ENCODE results near the gene HCCS.
"Not testable (repeated sequence)": the region's sequence is repeated elsewhere in the genome, so short reads cannot be mapped to it uniquely, and the experiment has no call there.

The HCCS gene

DNA sequence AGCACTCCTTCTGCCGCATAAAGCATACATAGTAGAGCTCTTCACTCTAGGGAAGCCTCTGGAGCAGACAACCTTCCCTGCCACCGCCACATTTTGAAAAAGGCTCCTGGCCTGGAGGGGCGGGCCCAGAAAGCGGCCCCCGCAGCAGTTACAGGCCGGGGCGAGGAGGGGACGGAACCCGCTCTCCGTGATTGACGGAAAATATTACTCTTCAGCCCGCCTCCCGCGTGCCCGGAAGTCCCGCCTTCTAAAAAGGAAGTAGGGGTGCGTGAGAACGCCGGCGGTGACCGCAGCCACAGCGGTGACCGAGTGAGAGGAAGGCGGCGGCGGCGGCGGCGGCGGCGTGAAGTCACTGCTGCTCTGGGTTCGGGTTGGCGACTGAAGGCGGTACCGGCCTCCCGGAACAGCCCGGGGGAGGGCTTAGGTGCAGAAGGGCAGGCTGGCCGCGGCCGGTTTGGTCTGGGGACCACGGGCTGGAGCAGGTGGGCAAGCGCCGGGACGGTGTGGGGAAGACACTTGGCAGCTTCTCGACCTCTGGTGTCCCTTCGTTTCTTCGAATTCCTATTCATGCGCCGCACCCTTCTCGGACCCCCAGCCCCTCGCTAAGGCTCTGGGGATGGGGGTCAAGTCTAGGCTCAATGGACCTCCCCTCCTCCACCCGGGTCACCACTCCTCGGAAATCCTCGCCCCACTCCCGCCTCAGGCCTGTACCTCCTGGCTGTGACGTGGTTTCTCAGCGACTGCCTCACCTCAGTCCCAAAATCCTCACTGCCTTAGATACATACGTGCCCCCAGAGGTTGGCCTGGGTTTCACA, at the start of gene HCCS:
Gene HCCS (plus strand): TSS at position 296 of the 815 bp plus-strand sequence. CDS start 729 bp downstream, outside the sequence.
- peak; percentile 89 for DNase-seq

DNA sequence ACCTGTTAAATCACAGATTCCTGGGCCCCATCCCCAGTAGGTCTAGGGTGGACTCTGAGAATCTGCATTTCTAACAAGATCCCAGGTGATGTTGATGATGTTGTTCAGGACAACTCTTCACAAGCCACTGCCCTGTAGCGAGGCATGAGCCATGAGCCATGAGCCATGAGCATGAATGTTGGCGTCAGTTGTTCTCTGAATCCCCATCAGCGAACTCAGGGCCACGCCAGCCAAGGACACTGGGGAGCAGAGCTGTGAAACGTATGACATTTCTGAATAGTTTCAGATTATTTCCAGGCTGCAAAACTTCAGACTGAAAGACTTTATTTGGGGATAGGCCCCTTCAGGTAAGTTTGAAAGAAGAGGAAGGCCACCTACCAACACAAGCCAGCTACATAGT, 46.9 kb upstream of the HCCS start:
- DNase-seq = no peak

DNA sequence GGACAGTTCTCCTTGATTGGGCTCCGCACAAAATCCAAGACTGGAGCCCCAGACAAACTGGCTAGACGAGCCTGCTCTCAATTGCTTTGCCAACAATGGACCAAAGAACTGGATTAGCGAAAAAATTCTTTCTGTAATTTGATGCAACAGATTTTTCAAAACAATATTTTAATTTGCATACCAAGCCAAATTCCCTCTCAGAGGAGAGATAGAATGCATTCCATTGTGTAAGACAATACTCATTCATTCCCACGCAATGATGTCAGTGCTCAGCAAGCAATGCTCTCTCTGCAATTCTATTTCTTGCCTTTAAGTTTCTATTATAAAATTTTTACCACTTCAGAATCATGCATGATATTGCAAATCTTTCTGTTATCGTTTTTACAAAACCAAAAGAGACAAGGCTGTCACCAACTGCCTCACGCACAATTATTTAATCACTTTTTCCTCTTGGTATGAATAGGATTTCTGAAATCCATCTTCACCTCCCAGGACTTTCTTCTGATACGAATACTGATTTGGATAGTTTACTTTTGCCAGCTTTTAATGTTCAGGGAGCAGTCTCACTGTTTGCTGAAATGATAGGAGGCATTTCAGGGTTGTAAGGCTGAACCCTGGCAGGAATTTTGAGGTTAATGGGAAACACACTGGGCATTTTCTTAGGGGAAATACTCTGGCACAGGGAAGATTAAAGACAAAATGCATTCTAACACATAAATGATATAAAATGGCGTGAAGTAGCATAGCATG, 46.1 kb upstream of the HCCS start:
- DNase-seq = no peak

DNA sequence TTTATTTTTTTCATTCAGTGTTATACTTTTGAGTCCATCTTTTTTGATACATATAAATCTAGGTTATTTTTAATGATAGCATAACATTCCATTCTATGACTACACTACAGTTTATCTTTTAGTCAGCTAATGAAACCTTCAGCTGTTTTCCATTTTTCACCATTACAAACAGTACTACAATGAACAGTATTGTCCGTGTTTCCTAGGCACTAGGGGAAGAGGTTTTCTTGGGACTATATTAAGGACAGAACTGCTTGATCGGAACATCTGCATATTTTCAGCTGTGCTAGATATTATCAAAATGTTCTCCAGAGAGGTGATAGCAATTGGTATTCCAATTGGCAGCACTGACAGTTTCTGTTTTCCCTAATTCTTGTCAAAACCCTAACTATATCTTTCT, 44.3 kb upstream of the HCCS start:
- no peak for DNase-seq

DNA sequence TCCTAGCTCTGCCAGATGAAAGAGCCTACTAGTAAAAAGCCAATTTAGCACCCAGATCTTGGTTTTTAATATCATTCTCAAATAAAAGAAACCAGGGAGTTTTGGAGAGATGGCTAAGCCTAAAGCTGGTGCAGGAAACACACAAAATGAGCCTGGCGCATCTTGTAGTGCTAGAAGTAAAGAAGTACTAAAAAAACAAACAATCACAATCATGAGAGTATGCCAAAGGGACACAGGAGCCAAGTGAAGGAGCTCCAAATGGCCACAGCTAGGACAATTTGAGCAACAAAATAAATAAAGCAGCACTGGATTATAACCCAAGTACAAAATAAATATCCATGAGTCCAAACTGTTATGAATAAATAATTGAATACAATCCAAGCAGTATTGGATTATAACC, 37.8 kb upstream of the HCCS start:
- no peak for DNase-seq

DNA sequence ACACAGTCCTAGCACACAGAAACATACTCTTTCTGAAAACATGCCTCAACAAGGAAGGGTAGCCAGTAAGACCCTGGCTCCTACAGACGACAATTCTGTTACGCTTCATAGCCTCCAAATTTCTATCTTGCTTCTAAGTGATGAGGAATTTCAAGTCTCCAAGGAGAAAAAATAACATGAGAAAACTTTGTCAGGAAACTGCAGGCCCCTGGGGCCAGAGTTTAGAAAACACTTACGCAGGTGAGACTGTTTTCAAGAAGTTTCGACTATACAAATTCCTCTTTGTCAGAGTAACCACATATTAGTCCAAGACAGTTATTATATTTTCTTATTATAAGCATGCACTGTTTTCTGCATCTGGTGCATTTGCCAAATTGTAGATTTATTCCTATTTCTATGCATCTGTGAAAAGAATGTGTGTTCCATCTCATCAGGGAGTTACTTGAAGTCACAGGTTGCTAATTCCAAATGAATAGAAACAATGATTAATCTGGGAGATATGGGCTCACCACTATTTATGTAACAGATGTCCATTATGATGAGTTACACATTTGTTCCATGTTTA, 30.3 kb upstream of the HCCS start:
- DNase-seq = no peak

DNA sequence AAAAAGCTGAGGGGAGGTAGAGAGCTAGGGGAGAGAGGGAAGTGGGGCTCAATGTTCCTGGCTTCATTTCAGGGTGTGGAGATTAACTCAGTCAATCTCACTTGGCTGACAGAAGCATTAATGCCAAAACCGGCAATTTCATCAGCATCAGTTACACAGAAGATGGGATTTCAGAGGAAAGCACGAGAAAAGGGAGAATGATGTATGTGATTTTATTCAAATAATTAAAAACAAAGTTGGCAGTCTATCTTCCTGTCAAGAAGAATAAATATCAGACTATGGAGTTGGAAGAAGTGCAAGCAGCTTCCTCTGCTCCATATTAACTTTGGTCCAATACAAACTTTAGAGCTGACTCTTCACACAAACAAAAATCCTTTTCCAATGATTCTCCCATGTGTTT, 29.6 kb upstream of the HCCS start:
- no peak for DNase-seq

DNA sequence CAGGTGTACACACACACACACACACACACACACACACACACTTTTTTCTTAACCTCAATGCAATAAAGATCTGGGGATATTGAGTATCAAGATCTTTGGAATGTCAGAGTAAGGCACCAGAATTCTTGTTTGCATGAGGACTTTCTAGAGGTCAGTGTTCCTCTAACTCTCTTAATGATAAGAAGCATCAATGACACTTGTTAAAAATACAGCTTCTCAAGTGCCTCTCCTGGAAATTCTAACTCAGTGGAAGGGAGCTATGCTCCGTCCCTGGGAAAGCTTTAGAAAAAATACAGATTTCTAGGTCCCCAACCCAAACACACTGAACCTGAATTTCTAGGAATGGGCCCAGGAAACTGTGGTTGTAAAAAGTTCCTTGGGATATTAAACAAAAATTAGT, 25.8 kb upstream of the HCCS start:
- DNase-seq = no peak

DNA sequence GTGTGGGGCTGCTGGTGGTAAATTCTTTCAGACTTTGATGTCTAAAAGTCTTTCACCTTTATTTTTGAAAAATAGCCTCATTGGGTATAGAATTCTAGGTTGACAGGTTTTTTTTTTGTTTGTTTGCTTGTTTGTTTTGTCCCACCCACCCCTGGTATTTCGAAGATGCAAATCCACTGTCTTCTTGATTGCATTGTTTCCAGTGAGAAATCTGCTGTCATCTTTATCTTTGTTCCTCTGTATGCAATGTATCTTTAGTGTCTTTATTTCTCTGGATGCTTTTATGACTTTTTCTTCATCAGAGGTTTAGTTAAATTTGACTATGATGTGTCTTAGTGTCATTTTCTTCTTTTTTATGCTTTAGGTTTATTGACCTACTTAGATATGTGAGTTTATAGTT, 21.3 kb upstream of the HCCS start:
- no peak for DNase-seq

DNA sequence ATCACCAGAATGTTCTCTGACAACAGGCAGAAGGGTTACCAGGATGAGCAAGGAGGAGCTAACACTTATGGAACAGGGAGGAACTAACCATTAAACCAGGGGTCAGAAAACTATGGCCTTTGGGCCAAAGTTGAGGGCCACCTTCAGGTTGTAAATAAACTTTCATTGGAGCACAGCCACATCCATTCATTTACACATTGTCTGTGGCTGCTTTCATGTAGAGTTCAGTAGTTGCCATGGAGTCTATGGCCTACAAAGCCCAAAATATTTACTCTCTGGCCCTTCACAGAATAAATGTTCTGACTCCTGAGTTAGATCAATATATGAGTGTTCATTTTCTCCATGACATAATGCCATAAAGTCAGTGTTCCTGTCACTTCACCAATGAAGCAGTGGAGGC, 13.2 kb upstream of the HCCS start:
- no peak for DNase-seq

DNA sequence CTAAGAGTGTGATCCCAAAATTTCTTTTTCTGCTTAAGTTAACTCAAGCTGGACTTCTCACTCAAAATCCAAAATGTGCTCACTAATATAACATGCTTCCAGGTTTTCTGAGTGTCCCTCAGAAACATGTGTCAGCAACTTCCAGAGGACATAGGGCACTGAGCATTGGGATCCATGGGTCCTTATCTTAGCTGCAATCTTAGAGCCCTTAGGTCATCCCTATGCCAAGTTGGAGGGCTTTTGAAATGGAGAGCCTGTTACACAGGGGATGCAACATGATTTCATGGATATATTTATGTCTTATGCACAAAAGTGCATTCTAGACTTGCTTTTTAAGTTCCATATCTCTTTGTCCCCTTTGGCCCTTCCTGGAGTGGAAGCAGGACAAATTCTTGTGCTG, 11.7 kb upstream of the HCCS start:
- no peak for DNase-seq

DNA sequence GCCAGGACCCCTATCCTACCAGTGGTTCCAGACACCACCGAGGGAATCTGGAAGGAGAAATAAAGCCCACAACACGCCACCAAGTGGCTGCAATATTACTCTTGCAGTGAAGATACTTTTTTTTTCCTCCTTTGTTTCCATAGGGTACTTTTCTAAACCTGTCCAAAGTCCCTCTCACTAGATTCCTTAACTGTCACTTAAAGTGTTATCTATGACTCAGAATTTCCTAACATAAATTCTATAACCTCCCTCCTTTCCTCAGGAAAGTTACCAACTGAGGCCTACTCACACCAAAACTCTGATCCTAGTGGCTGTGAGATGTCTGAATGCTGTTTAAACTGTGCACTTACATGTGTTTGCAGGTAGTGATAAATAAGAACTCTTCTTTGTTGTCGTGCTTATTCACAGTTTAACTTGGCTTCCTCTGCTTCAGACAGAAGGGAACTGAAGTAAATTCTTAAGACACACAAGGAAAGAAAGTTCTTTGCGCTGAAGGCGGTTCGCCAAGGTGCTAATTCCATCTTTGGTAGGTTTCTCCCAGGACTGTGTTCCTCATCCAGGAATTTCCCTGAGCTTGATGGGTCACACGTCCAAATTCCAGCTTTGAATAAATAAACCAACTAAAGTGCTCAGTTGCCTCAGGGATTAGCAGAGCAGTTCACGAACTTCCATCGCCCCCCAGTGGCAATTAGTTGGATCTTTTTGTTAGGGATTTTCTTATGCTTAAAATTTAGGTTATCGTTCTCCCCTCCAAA, 10.7 kb upstream of the HCCS start:
- DNase-seq = no peak

DNA sequence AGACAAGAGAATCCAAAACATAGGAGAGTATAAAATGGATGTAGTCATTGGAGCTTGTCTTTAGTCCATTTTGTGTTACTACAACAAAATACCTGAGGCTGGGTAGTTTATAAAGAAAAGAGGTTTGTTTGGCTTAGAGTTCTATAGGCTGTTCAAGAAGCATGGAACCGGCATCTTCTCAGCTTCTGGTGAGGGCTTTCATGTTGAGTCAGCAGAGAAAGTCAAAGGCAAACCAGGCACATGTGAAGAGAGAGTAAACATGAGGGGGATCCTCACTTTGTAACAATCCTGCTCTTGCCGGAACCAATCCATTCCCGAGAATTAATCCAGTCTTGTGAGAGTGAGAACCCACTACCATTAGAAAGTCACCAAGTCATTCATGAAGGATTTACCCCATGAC, 8.1 kb upstream of the HCCS start:
- no peak for DNase-seq

DNA sequence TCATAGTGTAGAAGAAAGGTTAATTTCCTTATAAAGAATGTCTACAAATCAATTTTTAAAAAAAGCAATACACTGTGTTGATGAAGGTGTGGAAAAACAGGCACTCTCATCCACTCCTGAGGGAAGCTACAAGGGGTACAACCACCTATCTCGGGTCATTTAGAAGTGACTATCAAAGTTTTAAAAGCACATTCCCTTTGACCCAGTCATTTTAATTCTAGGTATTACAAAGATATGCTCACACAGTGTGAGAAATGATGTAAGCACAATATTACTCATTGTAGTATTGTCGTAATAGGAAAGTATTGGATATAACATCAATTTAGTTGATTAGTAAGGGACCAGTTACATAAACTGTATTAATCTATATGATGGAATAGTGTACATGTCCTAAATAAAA, 7.4 kb upstream of the HCCS start:
- no peak for DNase-seq

DNA sequence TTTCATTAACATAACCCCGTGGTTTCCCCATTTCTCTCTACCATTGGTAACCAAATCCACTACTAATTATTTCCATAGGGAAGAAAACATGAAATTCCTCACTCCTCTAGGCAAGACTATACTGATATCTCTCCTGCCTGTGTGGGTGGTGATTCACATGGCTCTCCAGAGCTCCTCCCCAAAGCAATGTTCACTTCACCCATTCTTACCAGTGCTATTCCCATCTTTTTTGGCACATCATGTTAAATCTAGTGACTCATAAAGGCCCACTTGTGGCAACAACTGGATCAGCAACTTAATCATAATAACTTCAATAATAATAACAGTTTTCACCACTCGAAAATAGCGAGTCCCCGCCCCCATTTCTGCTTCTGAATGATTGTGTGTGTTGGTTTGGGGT, 6.1 kb upstream of the HCCS start:
- DNase-seq = no peak

DNA sequence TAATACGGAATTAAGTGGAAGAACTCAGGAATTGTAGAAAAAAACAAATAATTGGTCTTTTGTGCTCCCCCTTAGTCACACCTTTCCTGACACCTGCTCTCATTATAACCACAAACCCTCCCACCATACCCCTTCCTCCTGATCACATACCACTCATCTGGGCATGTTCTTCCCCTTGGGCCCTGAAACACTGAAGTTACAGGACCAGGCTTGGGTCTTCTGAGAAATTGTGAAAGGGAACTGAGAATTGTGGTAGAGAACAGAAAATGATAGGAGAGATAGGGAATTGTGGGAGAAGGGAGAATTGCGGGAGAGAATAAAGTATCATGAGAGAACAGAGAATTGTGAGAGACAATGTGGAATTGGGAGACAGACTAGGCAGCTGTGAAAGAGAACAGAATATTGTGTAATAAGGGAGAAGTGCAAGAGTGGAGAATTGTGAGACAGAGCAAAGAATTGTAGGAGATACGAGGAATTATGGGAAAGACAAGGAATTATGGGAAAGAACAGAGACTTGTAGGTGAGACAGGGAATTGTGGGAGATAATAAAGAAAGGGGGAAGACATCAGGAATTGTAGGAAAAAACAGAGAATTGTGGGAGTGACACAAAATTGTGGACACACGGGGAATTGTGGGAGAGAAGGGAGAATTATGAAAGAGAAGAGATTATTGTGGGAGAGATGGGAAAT, 2.7 kb upstream of the HCCS start:
- no peak for DNase-seq

DNA sequence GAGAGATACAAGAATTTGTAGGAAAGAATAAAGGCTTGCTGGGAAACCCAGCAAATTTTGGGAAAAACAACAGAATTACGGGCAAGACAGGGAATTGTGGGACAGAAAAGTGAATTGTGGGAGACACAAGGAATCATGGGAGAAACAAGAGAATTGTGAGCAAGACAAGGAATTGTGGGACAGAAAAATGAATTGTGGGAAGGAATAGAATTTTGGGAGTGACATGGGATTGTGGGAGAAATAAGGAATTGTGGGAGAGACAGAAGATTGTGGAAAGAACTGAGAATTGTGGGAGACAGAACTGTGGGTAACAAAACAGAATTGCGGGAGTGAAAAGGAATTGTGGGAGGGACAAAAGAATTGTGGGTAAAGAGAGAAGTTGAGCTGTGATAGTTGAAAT, 1.2 kb upstream of the HCCS start:
- no peak for DNase-seq

DNA sequence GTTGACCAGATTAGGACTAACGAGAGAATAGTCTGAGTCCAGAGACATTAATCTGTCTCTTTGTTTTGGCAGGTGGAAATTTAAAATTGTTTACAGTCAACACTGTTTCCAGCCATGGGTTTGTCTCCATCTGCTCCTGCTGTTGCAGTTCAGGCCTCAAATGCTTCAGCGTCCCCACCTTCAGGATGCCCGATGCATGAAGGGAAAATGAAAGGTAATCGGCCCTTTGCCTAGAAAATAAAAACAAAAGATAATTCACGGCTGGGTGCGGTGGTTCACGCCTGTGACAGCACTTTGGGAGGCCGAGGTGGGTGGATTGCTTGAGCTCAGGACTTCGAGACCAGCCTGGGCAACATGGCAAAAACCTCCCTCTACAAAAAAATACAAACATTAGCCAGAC, 815 bp downstream of the HCCS start:
- DNase-seq = peak; percentile 3

DNA sequence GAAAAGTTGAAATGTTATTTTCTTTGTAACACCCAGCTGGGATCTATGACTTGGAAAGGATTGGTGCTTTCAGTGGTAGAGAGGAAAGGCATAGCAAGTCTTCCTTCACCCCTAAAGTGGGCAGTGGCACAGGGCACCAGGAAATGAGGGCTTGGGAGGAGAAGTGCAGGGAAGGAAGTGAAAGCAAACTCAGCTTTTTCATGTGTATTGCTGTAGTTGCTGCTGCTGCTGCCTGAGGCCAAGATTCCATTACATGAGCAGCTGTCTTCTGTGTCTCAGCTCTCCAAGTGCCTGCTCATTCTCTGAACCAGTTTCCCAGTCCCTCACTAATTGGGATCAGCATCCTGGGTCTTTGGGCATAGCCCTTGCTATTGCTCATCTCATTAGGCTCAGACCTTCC, 2.6 kb downstream of the HCCS start:
- no peak for DNase-seq

DNA sequence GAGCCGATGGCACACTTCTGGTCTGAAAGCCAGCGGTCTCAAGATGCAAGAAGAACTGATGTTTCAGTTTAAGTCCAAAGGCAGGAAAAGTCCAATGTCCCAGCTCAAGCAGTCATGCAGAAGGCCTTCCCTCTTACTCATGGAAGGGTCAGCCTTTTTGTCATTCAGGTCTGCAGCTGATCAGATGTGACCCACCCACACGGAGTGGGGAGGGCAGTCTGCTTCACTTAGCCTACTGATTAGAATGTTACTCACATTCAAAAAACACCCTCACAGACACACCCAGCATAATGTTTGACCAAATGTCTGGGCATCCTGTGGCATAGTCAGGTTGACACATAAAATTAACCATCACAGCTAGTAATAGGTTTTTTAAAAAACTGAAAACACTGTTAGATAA, 6.6 kb downstream of the HCCS start:
- DNase-seq = no peak

DNA sequence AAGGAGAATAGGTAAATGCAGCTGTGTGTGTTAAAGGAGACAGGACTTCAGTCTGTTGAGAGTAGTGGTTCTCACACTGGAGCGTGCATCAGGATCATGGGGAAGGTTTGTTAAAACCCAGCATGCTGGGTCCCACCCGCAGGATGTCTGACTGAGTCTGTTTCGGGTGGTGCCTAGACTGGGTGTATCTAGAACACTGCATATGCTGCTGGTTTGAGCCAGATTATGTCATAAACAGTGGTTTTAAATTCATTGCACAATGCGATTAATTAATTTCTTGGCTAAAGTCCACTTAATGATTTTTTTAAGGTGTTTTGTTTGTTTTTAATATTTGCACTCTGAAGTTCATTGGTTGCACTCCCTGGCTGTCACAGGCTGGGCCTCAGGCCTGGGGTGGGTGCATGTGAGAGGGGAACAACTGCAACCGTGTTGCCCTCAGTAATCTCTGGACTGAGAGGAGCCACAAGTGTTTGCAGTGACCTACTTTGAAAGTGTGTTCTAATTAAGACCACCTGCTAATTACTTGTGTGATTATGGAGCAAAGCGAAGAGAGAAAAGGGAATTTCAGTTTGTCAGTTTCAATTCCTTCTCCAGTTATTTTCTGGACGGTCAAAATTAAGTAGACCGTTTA, 8.3 kb downstream of the HCCS start:
- DNase-seq = no peak

DNA sequence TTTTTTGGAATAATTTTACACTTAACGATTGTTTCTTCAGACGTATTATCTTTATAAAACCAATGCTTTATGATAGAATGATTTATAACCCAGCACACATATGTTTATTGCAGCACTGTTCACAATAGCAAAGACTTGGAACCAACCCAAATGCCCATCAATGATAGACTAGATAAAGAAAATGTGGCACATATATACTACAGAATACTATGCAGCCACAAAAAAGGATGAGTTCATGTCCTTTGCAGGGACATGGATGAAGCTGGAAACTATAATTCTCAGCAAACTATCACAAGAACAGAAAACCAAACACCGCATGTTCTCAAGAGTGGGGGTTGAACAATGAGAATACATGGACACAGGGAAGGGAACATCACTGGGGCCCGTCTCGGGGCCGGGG, 12.0 kb downstream of the HCCS start:
- DNase-seq = not testable (repeated sequence)

Data from CD4-positive, alpha-beta T cell treated with Interleukin-17A for 1 hour (primary cell).